ENCODE measurements around the gene CHPF2.
A peak's percentile ranks its signal among the peaks of the same experiment; 100 is the strongest.

The CHPF2 gene, protein sequence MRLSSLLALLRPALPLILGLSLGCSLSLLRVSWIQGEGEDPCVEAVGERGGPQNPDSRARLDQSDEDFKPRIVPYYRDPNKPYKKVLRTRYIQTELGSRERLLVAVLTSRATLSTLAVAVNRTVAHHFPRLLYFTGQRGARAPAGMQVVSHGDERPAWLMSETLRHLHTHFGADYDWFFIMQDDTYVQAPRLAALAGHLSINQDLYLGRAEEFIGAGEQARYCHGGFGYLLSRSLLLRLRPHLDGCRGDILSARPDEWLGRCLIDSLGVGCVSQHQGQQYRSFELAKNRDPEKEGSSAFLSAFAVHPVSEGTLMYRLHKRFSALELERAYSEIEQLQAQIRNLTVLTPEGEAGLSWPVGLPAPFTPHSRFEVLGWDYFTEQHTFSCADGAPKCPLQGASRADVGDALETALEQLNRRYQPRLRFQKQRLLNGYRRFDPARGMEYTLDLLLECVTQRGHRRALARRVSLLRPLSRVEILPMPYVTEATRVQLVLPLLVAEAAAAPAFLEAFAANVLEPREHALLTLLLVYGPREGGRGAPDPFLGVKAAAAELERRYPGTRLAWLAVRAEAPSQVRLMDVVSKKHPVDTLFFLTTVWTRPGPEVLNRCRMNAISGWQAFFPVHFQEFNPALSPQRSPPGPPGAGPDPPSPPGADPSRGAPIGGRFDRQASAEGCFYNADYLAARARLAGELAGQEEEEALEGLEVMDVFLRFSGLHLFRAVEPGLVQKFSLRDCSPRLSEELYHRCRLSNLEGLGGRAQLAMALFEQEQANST

DNA sequence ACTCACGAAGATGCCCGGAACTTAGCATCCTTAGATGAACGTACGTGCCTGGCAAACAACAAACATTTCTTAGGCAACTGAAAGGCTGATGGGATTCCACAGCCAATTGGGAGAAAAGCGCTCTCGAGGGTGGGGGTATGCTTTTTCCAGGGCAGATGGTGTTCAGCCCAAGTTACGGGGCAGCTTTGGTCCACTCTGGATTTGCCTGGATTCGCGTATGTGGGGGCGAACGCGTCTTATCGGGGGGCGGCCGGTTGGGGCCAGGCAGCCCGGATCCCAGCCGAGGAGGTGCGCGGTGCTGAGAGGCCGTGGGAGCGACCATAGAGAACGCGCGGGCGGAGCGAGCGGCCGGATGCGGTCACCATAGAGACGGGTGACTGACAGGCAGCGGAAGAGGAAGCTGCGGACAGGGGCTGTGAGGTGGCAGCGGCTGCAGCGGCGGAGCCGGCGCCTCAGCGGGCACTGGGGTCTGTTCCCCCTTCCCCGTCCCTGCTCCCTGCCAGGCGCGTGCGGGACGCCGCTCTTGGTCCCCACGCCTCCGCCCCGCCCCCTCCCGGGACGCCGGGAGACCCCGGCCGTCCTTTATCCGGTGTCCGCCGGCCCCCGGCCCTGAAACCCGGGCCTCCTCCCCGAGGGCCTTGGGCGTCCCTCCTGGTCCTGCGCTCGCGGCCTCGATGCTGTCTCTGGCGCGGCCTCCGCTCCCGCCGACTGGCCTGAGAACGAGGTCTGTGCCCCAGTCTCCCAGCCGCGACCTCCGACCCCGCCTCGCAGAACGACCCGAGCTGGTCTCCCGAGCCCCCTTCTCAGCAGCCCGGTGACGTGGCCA, at the start of gene CHPF2:
TSS of gene CHPF2 (plus strand) at position 393 of the 826 bp plus-strand sequence. CDS start 1,529 bp downstream, outside the sequence.
- DNase-seq = peak; percentile 83

DNA sequence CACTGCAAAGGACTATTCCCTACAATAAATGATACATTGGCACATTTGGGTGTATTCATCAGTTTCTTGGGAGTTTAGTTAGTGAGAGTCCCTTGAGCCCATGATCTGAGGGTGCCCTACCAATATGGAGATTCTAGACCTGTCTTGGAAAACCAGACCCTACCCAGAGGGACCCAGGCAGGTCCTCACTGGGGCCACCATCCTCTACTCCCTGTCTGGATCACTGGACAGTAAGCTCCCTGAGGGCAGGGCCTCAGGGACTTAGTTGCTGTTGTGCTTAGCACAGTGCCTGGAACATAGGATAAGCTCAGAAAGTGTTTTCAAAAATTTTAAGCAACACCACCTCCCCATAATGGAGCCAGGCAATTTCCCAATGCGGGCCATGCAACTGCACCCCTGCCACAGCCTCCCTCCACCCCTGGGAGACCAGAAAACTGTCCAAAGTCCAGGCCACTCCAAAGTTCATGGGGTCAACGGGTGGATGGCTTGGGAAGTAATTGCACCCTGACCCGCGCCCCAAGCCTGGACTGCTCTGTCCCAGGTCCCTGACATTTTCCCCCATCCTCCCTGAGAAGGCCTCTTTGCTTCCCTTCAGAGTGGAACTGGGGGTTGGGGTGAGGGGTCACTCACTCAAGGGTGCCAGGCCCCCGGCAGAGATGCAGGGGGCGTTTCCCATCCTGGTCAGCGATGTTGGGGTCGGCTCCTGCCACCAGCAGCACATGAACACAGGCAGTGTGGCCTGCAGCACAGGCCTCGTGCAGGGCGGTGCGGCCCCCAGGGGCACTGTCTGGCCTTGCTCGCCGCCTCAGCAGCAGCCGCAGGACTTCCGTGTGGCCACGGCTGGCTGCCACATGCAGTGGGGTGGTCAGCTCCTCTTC, 46.3 kb upstream of the CHPF2 start:
- no peak for DNase-seq

DNA sequence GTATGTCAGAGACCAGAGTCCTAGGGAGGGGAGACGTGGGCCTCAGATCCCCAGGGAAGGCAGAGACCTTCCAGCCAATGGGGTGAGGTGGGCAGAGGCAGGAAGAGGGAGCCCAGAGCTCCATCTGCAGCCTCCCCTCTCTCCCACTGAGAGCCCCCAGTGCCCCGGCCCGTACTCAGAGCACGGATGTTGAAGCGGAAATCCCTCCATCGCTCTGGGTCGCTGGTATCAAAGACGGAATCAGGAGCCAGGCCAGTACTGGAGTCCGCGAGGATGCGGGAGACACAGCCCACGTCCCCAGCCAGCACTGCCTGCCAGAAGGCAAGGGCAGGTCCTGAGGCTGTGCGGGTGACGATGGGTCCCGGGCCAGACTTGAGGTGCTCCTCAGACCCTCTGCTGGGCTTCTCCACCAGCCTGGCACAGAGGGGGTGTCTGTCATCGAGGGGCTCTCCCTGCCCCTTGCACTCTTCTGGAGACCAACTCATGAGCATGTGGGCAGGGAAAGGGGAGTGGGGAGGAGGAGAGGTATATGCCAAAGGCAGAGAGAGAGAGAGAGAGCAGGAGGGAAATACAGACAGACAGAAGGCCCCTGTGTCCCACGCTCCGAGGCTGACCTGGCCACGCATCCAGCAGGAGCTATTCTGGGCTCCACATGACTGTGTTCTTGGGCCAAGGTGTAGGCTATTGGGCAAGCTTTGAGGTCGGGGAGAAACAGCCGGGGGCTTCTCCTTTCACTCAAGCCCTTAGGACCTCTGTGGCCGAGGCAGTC, 45.5 kb upstream of the CHPF2 start, which contains the start of gene ASB10:
TSS of gene ASB10 (minus strand) at position 611 of the 769 bp plus-strand sequence. CDS start at position 491, 120 bp downstream.
- no peak for DNase-seq

DNA sequence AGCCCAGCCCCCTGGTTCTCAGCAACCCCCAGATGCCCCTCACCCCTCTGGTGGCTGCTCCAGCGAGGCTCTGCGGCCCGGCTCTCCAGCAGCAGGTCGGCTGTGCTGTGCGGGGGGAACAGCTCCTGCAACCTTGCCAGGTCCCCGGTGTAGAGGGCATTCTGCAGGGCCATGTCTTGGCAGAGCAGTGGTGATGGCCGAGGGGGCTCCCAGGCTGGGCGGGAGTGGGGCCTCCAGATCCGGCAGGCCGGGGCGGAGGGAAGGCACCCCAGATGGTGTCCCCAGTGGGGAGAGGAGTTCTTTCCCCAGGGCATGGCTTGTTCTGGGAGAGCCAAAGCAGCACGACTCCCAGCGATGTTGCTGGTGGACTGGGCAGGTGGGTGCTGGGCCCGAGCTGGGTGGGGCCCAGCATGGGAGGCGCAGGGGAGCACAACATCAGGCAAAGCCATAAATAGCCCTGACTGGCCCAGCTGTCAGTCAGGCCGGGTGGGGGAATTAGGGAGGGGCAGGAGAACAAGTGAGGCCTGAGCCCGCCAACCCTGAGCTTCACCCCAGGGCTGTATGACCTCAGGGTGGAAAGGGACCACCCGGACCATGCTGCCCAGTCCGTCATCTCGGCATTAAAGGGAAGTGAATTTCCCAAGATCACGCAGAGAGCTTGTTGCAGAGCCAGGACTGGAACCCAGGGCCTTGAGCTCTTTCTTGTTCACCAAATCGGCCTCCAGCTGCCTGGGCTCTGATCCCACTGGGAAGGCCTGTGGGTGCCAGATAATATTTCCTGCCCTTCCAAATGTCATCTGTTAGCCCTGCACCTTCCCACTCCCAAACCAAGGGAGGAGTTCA, 44.7 kb upstream of the CHPF2 start:
- no peak for DNase-seq

DNA sequence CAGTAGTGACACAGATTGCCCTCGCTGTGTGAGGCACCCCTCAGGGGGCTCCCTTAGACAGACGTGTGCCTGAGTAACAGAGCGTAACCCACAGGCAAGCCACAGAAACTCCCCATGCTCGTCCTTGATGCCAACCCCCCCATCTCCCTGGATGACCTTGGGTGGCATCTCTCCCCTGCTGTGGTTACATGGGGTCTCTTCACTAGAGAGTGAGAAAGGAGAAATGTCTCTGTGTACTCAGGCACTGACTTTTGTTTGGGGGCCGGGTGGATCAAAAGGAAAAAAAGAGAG, 44.1 kb upstream of the CHPF2 start:
- DNase-seq = no peak

DNA sequence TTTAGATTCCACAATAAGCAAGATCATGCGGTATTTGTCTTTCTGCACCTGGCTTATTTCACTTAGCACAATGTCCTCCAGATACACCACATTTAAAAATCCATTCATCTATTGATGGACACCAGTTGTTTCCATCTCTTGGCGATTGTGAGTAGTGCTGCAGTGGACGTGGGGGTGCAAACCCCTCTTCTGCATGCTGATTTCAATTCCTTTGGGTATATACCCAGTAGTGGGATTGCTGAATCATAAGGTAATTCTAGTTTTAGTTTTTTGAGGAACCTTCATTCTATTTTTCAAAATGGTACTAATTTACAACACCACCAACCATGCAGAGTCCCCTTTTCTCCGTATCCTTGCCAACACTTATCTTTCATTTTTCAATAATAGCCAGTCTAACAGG, 43.2 kb upstream of the CHPF2 start:
- DNase-seq = no peak

DNA sequence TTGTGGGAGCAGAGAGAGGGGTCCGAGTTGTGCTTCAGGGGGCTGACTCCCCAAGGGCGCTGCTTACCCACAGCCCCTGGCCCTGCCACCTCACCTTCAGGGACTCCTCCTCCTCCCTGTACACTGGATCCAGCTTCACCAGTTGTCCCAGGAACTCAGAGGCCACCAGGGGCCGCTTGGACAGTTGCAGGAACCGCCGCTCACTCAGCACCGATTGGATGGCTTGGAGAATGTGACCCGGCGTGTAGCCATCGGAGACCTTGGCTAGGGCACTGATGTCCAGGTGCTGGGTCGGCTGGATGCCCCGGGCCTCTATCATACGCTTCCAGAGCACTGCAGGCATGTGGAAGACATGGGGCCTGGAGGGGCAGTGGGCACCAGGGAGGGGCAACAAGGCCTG, 40.7 kb upstream of the CHPF2 start:
- DNase-seq = no peak

DNA sequence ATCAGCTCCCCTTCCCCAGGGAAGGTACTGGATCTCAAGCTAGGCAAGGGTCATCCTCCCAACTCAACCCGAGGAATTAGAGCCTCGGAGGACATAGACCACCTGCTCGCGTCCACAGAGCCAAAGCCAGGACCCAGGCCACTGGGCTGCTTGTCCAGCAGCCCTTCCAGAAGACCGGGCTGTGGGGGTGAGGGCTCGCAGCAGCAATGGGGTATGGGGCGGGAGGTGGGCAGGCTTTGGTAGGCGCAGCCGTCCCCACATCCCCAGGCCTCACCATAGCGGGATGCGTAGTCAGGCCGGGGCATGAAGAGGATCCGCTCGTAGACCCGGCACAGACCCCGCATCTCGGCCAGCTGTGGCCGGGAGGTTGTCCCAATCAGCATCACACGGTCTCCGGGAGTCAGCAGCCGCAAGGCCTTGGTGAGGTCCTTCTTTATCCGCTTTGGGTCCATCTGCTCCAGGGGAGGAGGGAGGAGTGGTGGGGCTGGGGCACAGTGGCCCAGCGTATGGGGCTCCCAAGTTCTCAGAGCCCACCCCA, 40.2 kb upstream of the CHPF2 start:
- no peak for DNase-seq

DNA sequence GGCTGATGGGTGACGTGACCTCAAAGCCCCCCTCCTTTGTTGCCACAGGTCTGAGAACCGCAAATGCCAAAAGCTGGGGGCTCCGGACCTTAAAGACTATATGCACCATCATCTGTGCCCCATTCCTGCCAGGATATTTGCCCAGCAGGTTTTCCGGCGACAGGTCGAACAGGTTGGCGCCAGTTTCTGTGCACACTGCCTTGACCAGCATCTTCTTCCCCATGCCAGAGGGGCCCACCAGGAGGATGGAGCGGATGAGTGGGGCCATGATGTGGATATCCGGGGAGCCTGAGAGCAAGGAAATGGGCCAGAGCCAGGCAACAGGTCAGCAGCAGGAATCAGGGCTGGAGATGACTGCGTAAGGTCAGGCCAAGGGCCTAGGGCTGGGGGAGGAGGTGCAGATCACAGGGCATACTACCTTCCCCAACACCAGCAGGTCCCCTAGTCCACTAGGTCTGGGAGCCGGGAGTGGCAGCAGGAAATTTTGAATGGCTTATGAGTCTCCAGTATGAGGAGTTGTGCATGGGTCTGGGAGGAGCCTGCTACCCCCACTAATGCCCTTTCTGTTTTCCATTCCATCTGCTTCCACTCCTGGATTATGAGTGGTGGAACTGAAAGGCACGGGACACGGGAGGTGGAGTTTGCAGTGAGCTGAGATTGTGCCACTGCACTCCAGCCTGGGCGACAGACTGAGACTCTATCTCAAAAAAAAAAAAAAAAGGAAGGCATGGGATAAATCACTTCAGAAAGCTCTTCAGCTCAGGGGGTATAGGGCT, 38.9 kb upstream of the CHPF2 start:
- no peak for DNase-seq

DNA sequence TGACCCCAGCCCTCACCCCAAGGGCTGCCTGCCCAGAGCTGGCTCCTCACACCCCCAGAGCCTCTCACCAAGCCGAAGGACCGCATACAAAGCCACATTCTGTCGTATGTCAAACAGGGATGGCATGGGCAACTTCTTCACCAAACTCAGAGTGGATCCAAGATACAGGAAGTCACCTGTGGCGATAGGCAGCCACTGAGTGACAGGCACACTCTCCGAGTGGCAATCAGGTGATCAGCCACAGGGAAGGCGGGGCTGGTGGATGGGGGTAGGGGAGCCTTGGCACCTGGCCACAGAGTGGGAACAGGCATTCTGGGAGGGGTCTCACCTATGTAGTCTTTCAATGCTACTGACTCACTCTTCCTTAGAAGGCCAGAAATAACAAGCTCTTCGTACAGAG, 38.1 kb upstream of the CHPF2 start:
- DNase-seq = no peak

DNA sequence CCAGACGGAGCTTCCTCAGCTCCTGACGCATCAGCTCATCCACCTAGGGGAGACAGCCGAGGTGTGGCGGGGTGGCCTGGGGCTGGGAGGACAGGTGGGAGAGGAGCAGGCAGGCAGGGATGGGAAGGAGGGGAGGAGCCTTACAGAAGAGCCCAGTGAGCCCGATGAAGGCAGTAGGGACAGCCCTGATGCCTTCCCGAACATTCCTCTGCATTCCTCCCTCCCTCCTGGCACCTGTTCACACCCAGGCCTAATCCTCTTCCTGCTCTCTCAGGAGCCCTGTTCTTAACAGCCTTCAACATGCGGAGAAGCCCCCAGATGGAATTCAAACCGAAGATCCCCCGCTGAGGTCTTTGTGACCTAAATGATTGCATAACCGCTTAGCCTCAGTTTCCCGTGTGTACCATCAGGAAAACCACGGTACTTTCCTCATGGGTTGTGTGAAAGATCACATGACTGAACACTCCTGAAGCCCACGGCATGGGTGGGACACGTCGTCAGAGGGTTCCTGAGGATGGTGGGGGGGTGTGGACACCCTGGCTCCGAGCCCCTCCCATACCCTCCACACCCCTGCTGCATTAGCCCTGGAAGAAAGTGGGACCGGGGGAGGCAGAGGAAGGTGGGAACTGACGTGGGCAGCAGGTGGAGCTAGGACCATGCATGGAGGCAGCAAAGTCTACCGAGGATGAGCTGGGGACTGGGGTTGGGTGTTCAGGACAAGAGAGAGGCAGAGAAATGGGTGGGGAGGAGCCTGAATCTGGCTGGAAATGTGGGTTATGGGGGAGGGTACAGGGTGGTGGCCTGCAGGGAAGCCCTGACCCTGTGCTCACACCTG, 36.5 kb upstream of the CHPF2 start:
- DNase-seq = no peak

DNA sequence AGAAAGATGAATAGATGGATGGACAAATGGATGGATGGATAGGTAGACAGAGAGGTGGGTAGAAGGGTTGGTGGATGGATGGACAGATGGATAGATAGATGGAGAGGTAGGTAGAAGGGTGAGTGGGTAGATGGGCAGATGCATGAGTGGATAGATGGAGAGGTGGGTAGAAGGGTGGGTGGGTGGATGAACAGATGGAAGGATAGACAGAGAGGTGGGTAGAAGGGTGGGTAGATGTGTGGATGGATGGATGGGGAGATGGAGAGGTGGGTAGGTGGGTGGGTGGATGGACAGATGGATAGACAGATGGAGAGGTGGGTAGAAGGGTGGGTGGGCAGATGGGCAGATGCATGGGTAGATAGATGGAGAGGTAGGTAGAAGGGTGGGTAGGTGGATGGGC, 34.4 kb upstream of the CHPF2 start:
- DNase-seq = no peak

DNA sequence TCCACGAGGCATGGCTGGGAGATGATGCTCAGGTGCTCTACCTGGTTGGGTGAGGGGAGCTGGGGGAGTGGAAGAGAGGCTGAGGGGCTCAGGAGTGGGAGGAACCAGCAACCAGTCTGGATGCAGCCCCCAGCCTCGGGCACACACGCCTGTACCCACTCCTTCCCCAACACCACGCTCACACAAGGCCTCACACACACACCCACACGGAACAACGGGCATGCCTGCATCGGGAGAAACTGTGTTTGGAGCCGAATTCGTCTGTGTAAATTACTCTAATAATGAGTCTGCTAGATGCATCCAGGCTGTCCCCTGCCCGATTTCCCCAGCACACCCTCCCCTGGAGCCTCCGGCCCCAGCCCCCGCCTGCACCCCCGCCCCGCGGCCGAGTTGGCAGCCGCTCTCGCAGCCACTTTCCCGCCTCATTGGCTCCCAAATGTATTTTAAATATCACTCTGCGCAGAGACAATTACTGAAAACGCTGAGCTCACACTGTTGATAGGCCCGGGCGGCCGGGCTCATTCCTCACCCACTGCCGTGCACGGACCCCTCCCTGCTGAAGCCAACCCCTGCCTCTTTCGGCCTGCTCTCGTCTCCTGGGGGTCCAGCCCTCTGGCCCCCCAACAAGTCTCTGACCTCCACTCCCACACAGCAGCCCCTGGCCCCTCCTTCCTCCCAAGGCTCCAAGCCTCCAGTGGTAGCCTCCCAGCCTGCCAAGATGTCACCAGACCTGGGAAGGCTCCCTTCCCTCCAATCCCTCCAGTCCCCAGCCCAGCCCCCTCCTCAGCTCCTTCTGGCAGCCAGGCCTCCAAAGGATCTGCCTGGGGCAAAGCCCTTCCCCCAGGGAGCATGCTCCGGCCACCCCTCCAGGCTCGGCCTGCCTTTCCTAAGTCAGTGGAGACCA, 33.1 kb upstream of the CHPF2 start:
- peak; percentile 34 for DNase-seq

DNA sequence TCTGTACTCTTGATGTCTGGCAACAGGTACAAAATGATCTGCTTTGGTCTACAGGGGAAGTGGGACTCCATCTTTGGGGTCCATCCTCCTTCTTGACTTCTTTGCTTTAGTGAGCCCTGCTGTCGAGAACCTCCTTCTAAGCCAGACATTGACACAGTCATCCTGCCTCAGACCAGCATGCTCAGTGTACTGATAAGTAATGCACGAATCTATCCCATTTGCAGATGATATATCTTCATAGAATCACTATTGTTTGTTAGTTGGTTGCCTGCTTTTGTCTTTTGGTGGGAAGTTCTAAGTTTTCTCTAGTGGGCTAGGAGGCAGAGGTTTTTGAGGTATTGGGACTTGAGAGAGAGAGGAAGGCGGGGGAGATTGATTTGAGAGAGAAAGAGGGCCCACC, 30.9 kb upstream of the CHPF2 start:
- no peak for DNase-seq

DNA sequence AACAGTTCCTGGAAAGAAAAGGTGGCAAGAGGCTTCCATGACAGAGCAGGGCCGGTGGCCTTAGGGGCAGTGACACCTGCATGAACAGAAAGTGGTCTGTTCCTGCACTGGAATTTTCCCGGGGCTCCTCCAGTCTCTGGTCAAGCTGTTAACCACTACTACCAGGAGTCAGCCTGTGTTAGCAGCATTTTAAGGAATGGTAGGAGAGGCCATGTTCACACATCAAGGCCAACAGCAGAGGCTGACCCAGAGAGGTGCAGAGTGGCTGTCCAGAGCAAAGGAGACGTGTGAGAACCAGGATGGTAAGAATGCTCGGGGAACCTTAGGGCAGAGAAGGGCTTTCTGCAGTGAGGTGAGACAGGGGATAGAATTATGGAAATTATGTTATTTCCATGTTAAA, 30.5 kb upstream of the CHPF2 start:
- DNase-seq = no peak

DNA sequence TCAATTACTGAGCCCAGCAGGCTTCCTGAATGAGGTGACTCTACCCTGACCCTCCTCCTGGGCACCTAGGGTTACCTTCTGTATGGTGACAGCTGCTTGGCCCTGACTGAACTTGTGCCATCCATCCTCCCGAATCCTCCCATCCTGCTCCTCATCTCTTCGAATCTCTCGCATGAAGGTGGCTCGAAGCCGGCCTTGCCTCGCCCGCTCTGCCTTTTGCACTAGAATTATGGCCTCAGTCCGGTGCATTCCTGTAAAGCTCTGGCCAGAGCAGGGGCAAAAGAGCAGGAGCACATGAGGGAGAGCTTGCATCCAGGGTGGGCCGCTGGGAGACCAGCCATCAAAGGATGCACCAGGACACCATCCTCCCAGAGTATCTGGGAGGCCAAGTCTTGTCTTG, 29.4 kb upstream of the CHPF2 start:
- DNase-seq = no peak

DNA sequence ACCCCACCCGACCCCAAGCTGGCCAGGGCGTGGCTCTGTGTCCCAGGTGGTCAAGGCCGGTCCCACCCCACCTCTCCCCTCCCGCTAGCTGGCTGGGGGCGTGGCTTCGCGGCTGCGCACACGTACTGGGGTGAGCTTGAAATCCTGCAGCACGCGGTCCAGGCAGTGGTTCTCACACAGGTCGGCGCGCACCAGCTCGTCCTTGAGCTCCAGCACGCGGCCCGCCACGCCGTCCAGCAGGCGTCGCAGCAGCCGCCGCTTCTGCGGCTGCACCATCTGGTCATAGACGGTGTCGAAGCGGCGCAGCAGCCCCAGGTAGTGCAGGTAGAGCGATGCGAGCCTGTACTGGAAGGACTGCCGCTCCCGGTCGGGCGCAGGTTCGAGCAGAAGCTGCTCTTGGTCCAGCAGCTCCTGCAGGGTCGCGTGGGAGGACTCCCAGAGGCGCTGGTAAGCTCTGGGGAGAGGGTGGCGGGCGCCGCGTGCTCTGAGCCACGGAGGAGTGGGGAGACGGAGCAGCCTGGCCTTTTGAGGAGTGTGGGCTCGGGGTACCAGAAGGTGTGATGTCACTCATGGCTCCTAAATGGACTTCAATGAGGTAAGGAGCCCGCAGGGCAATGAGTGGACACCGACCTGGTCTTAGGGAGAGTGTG, 27.8 kb upstream of the CHPF2 start:
- no peak for DNase-seq

All from NCI-H2107 (cell line).